VCaP (cell line): Measurements from ENCODE around the gene CBS.
"Not testable (repeated sequence)": the region's sequence is repeated elsewhere in the genome, so short reads cannot be mapped to it uniquely, and the experiment has no call there.

Experiments
- H3K27ac ChIP-seq: fragments of 450-650 bp; 2 replicates; pipeline ENCODE4 v1.5.1; 2017

The CBS gene

GRCh38 chr21:43075170-43076022 lies at the start of gene CBS:
Gene CBS (minus strand): TSS chr21:43075835. CDS start chr21:43072193, 3,642 bp downstream.
- not testable (repeated sequence) for H3K27ac ChIP-seq

- H3K27ac ChIP-seq = not testable (repeated sequence)
These were observed 40.3 kb upstream of the CBS start for GRCh38 chr21:43115956-43116355.

- H3K27ac ChIP-seq = not testable (repeated sequence)
These were observed 38.8 kb upstream of the CBS start for GRCh38 chr21:43114483-43114882.

- H3K27ac ChIP-seq = not testable (repeated sequence)
These were observed 33.4 kb upstream of the CBS start for GRCh38 chr21:43109006-43109405.

GRCh38 chr21:43108177-43108576 lies 32.5 kb upstream of the CBS start:
- not testable (repeated sequence) for H3K27ac ChIP-seq

- not testable (repeated sequence) for H3K27ac ChIP-seq
These were observed 32.1 kb upstream of the CBS start for GRCh38 chr21:43107794-43108137.

GRCh38 chr21:43106965-43107793 lies 31.5 kb upstream of the CBS start, which contains the start of gene U2AF1:
Gene U2AF1 (minus strand): TSS chr21:43107570. CDS start chr21:43107494, 76 bp downstream.
- H3K27ac ChIP-seq = peak within 1 kb of the TSS; percentile 49

GRCh38 chr21:43104642-43105041 lies 29.0 kb upstream of the CBS start:
- not testable (repeated sequence) for H3K27ac ChIP-seq

GRCh38 chr21:43102281-43102680 lies 26.6 kb upstream of the CBS start:
- H3K27ac ChIP-seq = not testable (repeated sequence)

- not testable (repeated sequence) for H3K27ac ChIP-seq
These were observed 26.0 kb upstream of the CBS start for GRCh38 chr21:43101676-43102075.

- H3K27ac ChIP-seq = not testable (repeated sequence)
These were observed 25.4 kb upstream of the CBS start for GRCh38 chr21:43101000-43101399.

GRCh38 chr21:43091979-43092614 lies 16.5 kb upstream of the CBS start:
- H3K27ac ChIP-seq = not testable (repeated sequence)

- H3K27ac ChIP-seq = not testable (repeated sequence)
These were observed 15.3 kb upstream of the CBS start for GRCh38 chr21:43090947-43091346.

GRCh38 chr21:43089463-43089862 lies 13.8 kb upstream of the CBS start:
- H3K27ac ChIP-seq = not testable (repeated sequence)

- H3K27ac ChIP-seq = not testable (repeated sequence)
These were observed 7.1 kb upstream of the CBS start for GRCh38 chr21:43082587-43083300.

- H3K27ac ChIP-seq = not testable (repeated sequence)
These were observed 1.0 kb upstream of the CBS start for GRCh38 chr21:43076643-43077042.

GRCh38 chr21:43076023-43076637 lies 495 bp upstream of the CBS start:
- H3K27ac ChIP-seq = not testable (repeated sequence)

- H3K27ac ChIP-seq = not testable (repeated sequence)
These were observed 1.1 kb downstream of the CBS start for GRCh38 chr21:43074401-43075169.

- H3K27ac ChIP-seq = not testable (repeated sequence)
These were observed 2.9 kb downstream of the CBS start for GRCh38 chr21:43072742-43073141.

GRCh38 chr21:43069682-43070081 lies 6.0 kb downstream of the CBS start:
- H3K27ac ChIP-seq = not testable (repeated sequence)

GRCh38 chr21:43068065-43068464 lies 7.6 kb downstream of the CBS start:
- H3K27ac ChIP-seq = not testable (repeated sequence)
